Thyroid gland (tissue), 4 donors: ENCODE measurements around the gene SNRNP70. TPM values are rescaled to one million over a fixed set of nuclear protein-coding genes. Genes with fewer than 3 reads are reported as not detected.

Experiments
- DNase-seq, 2 donors: peaks; one replicate each; pipeline ENCODE4 v3.0.0-alpha.2; 2019
- H3K27ac ChIP-seq, 3 donors: fragments of 200-600 bp; sonication (generic); 1 replicate in 2 of 3; 2 replicates in 1 of 3; pipeline ENCODE4 v1.5.1; 2016 to 2019; ENCODE audit warnings: mild to moderate bottlenecking in 1 of 3, moderate library complexity in 1 of 3
- H3K27me3 ChIP-seq: fragments of 200-600 bp; sonication (generic); one replicate; pipeline ENCODE4 v1.5.1; 2019
- H3K36me3 ChIP-seq, 2 donors: fragments of 200-600 bp; sonication (generic); one replicate each; pipeline ENCODE4 v1.5.1; 2016 to 2019
- H3K4me1 ChIP-seq, 2 donors: fragments of 200-600 bp; sonication (generic); one replicate each; pipeline ENCODE4 v1.5.1; 2017 to 2019
- H3K4me3 ChIP-seq, 3 donors: fragments of 200-600 bp; sonication (generic); replicated peaks in 1 of 3; 1 replicate in 2 of 3; 2 replicates in 1 of 3; pipeline ENCODE4 v1.5.1; 2016; ENCODE audit warnings: mild to moderate bottlenecking in 1 of 3
- H3K9me3 ChIP-seq: fragments of 200-600 bp; sonication (generic); one replicate; pipeline ENCODE4 v1.5.1; 2017
- CTCF ChIP-seq, 6 experiments: fragments of 200-600 bp in 3 of 6; fragments of 450-650 bp in 3 of 6; sonication (generic) in 3 of 6; IDR thresholded peaks; one replicate each; pipeline ENCODE4 v1.5.1; 2016 to 2019; ENCODE audit warnings: antibody characterized with exemption in 6 of 6, mild to moderate bottlenecking in 2 of 6, inconsistent platforms in 1 of 6, moderate library complexity in 1 of 6
- POLR2A ChIP-seq, 2 donors: fragments of 450-650 bp; IDR thresholded peaks; one replicate each; pipeline ENCODE4 v1.6.1; 2017; ENCODE audit warnings: antibody characterized with exemption in 2 of 2, mild to moderate bottlenecking in 2 of 2, moderate library complexity in 1 of 2
- WGBS, 2 donors: methylation state at CpG; one replicate each; pipeline ENCODE4 v1.1.5; 2017; 5-methylcytosine and 5-hydroxymethylcytosine counted together
- intact Hi-C: fragments of 100-400 bp; cut with DNase I; formaldehyde crosslinking; loops from one replicate; pipeline ENCODE4 v1.15.1; 2023
- total RNA-seq, 4 donors: library from RNA; depleted of rRNA; stranded (reverse); fragments of >200 nt; gene quantifications; one replicate each; pipeline ENCODE4 v1.2.3, GENCODE V29; 2016

Gene SNRNP70
- total RNA-seq, 4 donors from 2014 or later: 253 to 388 (median 305) TPM

GRCh38 chr19:49084206-49085019, 838 bp upstream of the SNRNP70 start:
- Histone ChIP-seq H3K27me3 (no peaks in the 10 kb centered on the region), H3K9me3 (no peaks in the 10 kb centered on the region), H3K4me1 (peaks cover 11 to 25% of the 10 kb centered on the region in 2 donors), H3K27ac (peak overlapping the region; percentile 70 to 89 (median 79)), H3K4me3 (peak overlapping the region in 1 of 3 donors; percentile 18), H3K36me3 (peaks cover 0 to 3% of the 10 kb centered on the region in 2 donors)
- DNase-seq: peak; percentile 42 to 43
- 51 to 56% methylated on average over 26 of the region's 26 CpGs for WGBS, 2 donors
- TF ChIP-seq POLR2A (IDR thresholded peaks at IDR 0.05) (no peak), CTCF (IDR thresholded peaks at IDR 0.05) (no peak)
- intact Hi-C loops: no loop called here

GRCh38 chr19:49085868-49086232, 599 bp downstream of the SNRNP70 start:
- 0 to 2% methylated on average over 14 of the region's 14 CpGs for WGBS, 2 donors
- DNase-seq: no peak
- TF ChIP-seq POLR2A (IDR thresholded peaks at IDR 0.05): no peak
- TF ChIP-seq CTCF (IDR thresholded peaks at IDR 0.05): no peak
- peaks cover 11 to 25% of the 10 kb centered on the region in 2 donors for H3K4me1 ChIP-seq
- H3K27ac ChIP-seq: peak overlapping the region in 2 of 3 donors; percentile 70 to 89
- intact Hi-C loops: no loop called here
- H3K27me3 ChIP-seq: no peaks in the 10 kb centered on the region
- no peaks in the 10 kb centered on the region for H3K9me3 ChIP-seq
- peaks cover 11 to 14% of the 10 kb centered on the region in 2 donors for H3K36me3 ChIP-seq
- peak overlapping the region; percentile 60 to 80 (median 77) for H3K4me3 ChIP-seq

GRCh38 chr19:49086296-49086695, 1.0 kb downstream of the SNRNP70 start:
- H3K27ac ChIP-seq: peak overlapping the region in 1 of 3 donors; percentile 89

GRCh38 chr19:49091391-49092038, 6.3 kb downstream of the SNRNP70 start:
- 93 to 95% methylated on average over 17 of the region's 17 CpGs for WGBS, 2 donors
- Histone ChIP-seq H3K4me1 (peaks cover 9 to 17% of the 10 kb centered on the region in 2 donors), H3K27me3 (no peaks in the 10 kb centered on the region), H3K36me3 (peaks cover 46 to 48% of the 10 kb centered on the region in 2 donors), H3K27ac (no peak overlapping the region), H3K9me3 (no peaks in the 10 kb centered on the region), H3K4me3 (no peak overlapping the region)
- DNase-seq: no peak
- TF ChIP-seq POLR2A (IDR thresholded peaks at IDR 0.05) (no peak), CTCF (IDR thresholded peaks at IDR 0.05) (no peak)
- intact Hi-C loops: no loop called here

More at GRCh38 chr19:49086296-49086695, 1.0 kb downstream of the SNRNP70 start:
- no peak for TF ChIP-seq CTCF (IDR thresholded peaks at IDR 0.05)
- TF ChIP-seq POLR2A (IDR thresholded peaks at IDR 0.05): no peak
- DNase-seq: no peak
- no peaks in the 10 kb centered on the region for H3K9me3 ChIP-seq
- H3K4me1 ChIP-seq: peaks cover 11 to 25% of the 10 kb centered on the region in 2 donors
- peaks cover 15 to 19% of the 10 kb centered on the region in 2 donors for H3K36me3 ChIP-seq
- intact Hi-C loops: no loop called here
- H3K4me3 ChIP-seq: peak overlapping the region in 2 of 3 donors; percentile 77 to 80
- 48 to 50% methylated on average over 11 of the region's 11 CpGs for WGBS, 2 donors
- no peaks in the 10 kb centered on the region for H3K27me3 ChIP-seq

GRCh38 chr19:49092686-49093085, 7.4 kb downstream of the SNRNP70 start:
- intact Hi-C loops: no loop called here
- no peak for TF ChIP-seq CTCF (IDR thresholded peaks at IDR 0.05)
- H3K4me1 ChIP-seq: peaks cover 0 to 8% of the 10 kb centered on the region in 2 donors
- no peak overlapping the region for H3K27ac ChIP-seq
- no peak overlapping the region for H3K4me3 ChIP-seq
- H3K36me3 ChIP-seq: peaks cover 46 to 55% of the 10 kb centered on the region in 2 donors
- H3K9me3 ChIP-seq: no peaks in the 10 kb centered on the region
- no peak for DNase-seq
- 92 to 95% methylated on average over 6 of the region's 6 CpGs for WGBS, 2 donors
- H3K27me3 ChIP-seq: no peaks in the 10 kb centered on the region
